ENCODE data around the gene SUGCT.

Gene SUGCT

GRCh38 chr7:40899151-40899550 lies 764.3 kb downstream of the SUGCT start:
- DNase-seq (ENCODE audit: low spot score) = no peak
- TF ChIP-seq CTCF (IDR thresholded peaks at IDR 0.05; ENCODE audit: extremely low read depth, insufficient read depth, missing control alignments) = no peak
- in situ Hi-C loops (cut with MboI; ENCODE audit: low pct_unique_long_range_greater_than_20kb, low sequenced_read_pairs, unreplicated experiment) = no loop called here

- TF ChIP-seq CTCF (IDR thresholded peaks at IDR 0.05; ENCODE audit: extremely low read depth, insufficient read depth, missing control alignments) = no peak
- in situ Hi-C loops (cut with MboI; ENCODE audit: low pct_unique_long_range_greater_than_20kb, low sequenced_read_pairs, unreplicated experiment) = no loop called here
- DNase-seq (ENCODE audit: low spot score) = no peak
Observed at GRCh38 chr7:40899636-40900507, 765.1 kb downstream of the SUGCT start.

GRCh38 chr7:40903872-40904271 lies 769.1 kb downstream of the SUGCT start:
- TF ChIP-seq CTCF (IDR thresholded peaks at IDR 0.05; ENCODE audit: extremely low read depth, insufficient read depth, missing control alignments) = no peak
- in situ Hi-C loops (cut with MboI; ENCODE audit: low pct_unique_long_range_greater_than_20kb, low sequenced_read_pairs, unreplicated experiment) = no loop called here
- DNase-seq (ENCODE audit: low spot score) = no peak

GRCh38 chr7:40907286-40907685 lies 772.5 kb downstream of the SUGCT start:
- TF ChIP-seq CTCF (IDR thresholded peaks at IDR 0.05; ENCODE audit: extremely low read depth, insufficient read depth, missing control alignments) = no peak
- no peak for DNase-seq (ENCODE audit: low spot score)
- in situ Hi-C loops (cut with MboI; ENCODE audit: low pct_unique_long_range_greater_than_20kb, low sequenced_read_pairs, unreplicated experiment) = no loop called here

- in situ Hi-C loops (cut with MboI; ENCODE audit: low pct_unique_long_range_greater_than_20kb, low sequenced_read_pairs, unreplicated experiment) = no loop called here
- DNase-seq (ENCODE audit: low spot score) = no peak
- TF ChIP-seq CTCF (IDR thresholded peaks at IDR 0.05; ENCODE audit: extremely low read depth, insufficient read depth, missing control alignments) = no peak
Observed at GRCh38 chr7:40909346-40909980, 774.7 kb downstream of the SUGCT start.

Measured in GM13977 (cell line).